Neuronal stem cell (in vitro differentiated cells): ENCODE measurements around the gene GABARAP.
A peak's percentile ranks its signal among the peaks of the same experiment; 100 is the strongest.

Experiments
- DNase-seq: peaks from one replicate; pipeline ENCODE4 v3.0.0-alpha.2; 2013; ENCODE audit warnings: low spot score
- H2AFZ ChIP-seq: one replicate; pipeline ENCODE4 v1.6.1; 2013; ENCODE audit warnings: mild to moderate bottlenecking, low read length, inconsistent platforms
- H2AK5ac ChIP-seq: 2 replicates; pipeline ENCODE4 v1.6.1; 2013; ENCODE audit warnings: low read depth, mild to moderate bottlenecking, inconsistent platforms, low read length, moderate library complexity, mixed read lengths
- H2BK120ac ChIP-seq: 2 replicates; pipeline ENCODE4 v1.6.1; 2013; ENCODE audit warnings: low read depth, mild to moderate bottlenecking, inconsistent platforms, low read length, moderate library complexity, mixed read lengths
- H2BK12ac ChIP-seq: one replicate; pipeline ENCODE4 v1.6.1; 2013; ENCODE audit warnings: low read length, inconsistent platforms
- H2BK15ac ChIP-seq: 2 replicates; pipeline ENCODE4 v1.6.1; 2013; ENCODE audit warnings: mild to moderate bottlenecking, low read length, inconsistent platforms, mixed read lengths
- H2BK5ac ChIP-seq: one replicate; pipeline ENCODE4 v1.6.1; 2013; ENCODE audit warnings: inconsistent platforms, mild to moderate bottlenecking, low read length, moderate library complexity
- H3K14ac ChIP-seq: one replicate; pipeline ENCODE4 v1.6.1; 2013; ENCODE audit warnings: low read length, inconsistent platforms
- H3K18ac ChIP-seq: 2 replicates; pipeline ENCODE4 v1.6.1; 2013; ENCODE audit warnings: low read length, inconsistent platforms
- H3K23ac ChIP-seq: 2 replicates; pipeline ENCODE4 v1.6.1; 2013; ENCODE audit warnings: low read depth, mild to moderate bottlenecking, mixed read lengths, low read length, inconsistent platforms; ENCODE audit not compliant: poor library complexity
- H3K27ac ChIP-seq: replicated peaks from 3 replicates; pipeline ENCODE4 v1.5.1; 2013; ENCODE audit warnings: low read length, inconsistent platforms
- H3K27me3 ChIP-seq, 3 experiments: 2 replicates each; pipeline ENCODE4 v1.6.1; 2013; ENCODE audit warnings: low read length in 3 of 3, mild to moderate bottlenecking in 2 of 3, inconsistent platforms in 1 of 3, low read depth in 1 of 3, mixed read lengths in 1 of 3, moderate library complexity in 1 of 3; ENCODE audit not compliant: control insufficient read depth in 3 of 3, insufficient read depth in 3 of 3
- H3K36me3 ChIP-seq, 2 donors: replicated peaks in 1 of 2; 2 replicates each; pipeline ENCODE4 v1.6.1; 2013; ENCODE audit warnings: low read length in 2 of 2; ENCODE audit not compliant: control insufficient read depth in 2 of 2, insufficient read depth in 2 of 2
- H3K4ac ChIP-seq: 2 replicates; pipeline ENCODE4 v1.6.1; 2013; ENCODE audit warnings: inconsistent platforms, mild to moderate bottlenecking, low read length, moderate library complexity
- H3K4me1 ChIP-seq, 2 donors: 1 replicate in 1 of 2; 2 replicates in 1 of 2; pipeline ENCODE4 v1.6.1; 2013; ENCODE audit warnings: low read length in 2 of 2, low read depth in 1 of 2; ENCODE audit not compliant: control insufficient read depth in 2 of 2, insufficient read depth in 1 of 2
- H3K4me2 ChIP-seq: one replicate; pipeline ENCODE4 v1.6.1; 2013; ENCODE audit warnings: mild to moderate bottlenecking, low read length, inconsistent platforms; ENCODE audit not compliant: insufficient read depth, poor library complexity, severe bottlenecking
- H3K4me3 ChIP-seq, 2 donors: 2 replicates each; pipeline ENCODE4 v1.5.1; 2013; ENCODE audit warnings: low read length in 2 of 2, mild to moderate bottlenecking in 2 of 2, inconsistent platforms in 1 of 2, moderate library complexity in 1 of 2
- H3K79me1 ChIP-seq: one replicate; pipeline ENCODE4 v1.6.1; 2013; ENCODE audit warnings: low read depth, mild to moderate bottlenecking, inconsistent platforms, low read length, moderate library complexity
- H3K9ac ChIP-seq: one replicate; pipeline ENCODE4 v1.6.1; 2013; ENCODE audit warnings: mild to moderate bottlenecking, low read depth, low read length, inconsistent platforms; ENCODE audit not compliant: poor library complexity
- H3K9me3 ChIP-seq, 2 donors: replicated peaks in 1 of 2; 2 replicates each; pipeline versions ENCODE3 to v1.6.1; 2013; ENCODE audit warnings: low read length in 2 of 2, mild to moderate bottlenecking in 2 of 2, inconsistent platforms in 1 of 2, low read depth in 1 of 2, mixed read lengths in 1 of 2, moderate library complexity in 1 of 2; ENCODE audit not compliant: control insufficient read depth in 2 of 2, insufficient read depth in 1 of 2
- H4K8ac ChIP-seq: one replicate; pipeline ENCODE4 v1.6.1; 2013; ENCODE audit warnings: low read depth, mild to moderate bottlenecking, inconsistent platforms, low read length, moderate library complexity
- H4K91ac ChIP-seq: one replicate; pipeline ENCODE4 v1.6.1; 2013; ENCODE audit warnings: low read length, low read depth, mild to moderate bottlenecking, inconsistent platforms; ENCODE audit not compliant: poor library complexity
- WGBS, 2 donors: extraction: QIAGEN DNeasy Blood & Tissue Kit; methylation state at CpG; one replicate each; pipeline ENCODE4 v1.1.7; 2013; ENCODE audit warnings: missing lambda C conversion rate in 2 of 2, mixed read lengths in 1 of 2; ENCODE audit not compliant: insufficient read length in 2 of 2, insufficient replicate concordance in 1 of 2; ENCODE audit errors: extremely low coverage in 2 of 2; 5-methylcytosine and 5-hydroxymethylcytosine counted together

Gene GABARAP

DNA sequence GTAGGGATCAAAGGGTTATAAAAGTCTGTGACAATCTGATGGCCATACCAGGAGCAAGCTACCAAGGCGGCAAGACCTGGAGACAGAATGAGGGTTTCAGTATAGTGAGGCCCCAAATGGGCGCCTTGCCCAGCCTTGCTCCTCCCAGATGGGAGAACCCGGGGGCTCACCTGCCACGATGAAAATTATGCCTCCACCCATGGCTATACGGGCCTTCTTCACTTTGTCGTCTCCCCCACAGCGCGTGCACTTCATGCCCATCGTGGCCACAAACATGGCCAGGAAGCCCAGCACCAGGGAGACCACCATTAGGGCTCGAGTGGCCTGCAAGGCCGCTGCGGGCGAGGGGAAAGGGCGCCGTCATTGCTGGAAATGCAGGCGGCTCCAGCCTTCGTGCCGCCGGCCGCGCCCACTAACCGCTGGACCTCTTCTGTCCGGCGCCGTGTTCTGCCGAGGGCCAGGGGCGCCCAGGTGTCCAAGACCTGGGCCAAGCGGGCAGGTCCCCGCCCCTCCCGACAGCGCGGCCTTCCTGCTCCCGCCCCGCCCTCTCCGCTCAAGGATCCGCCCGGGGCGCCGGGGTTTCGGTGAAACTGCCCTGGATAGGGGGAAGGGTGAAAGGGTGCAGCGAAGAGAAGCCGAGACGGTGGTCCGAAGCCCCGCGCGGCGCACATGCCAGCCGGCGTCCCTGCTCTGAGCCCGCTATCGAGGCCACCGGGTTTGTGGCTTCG is 18.6 kb upstream of the GABARAP start:
- Histone ChIP-seq H3K4me2 (peak overlapping the region; percentile 89), H3K79me1 (peaks cover 5% of the 10 kb centered on the region), H3K36me3 (peaks cover 20 to 49% of the 10 kb centered on the region in 2 donors), H4K91ac (peak overlapping the region; percentile 96), H4K8ac (no peak overlapping the region), H3K4ac (peak overlapping the region; percentile 53), H2BK15ac (peak overlapping the region; percentile 94), H2AFZ (peak overlapping the region; percentile 55), H3K14ac (peak overlapping the region; percentile 84), H2BK5ac (no peak overlapping the region), H2BK12ac (no peak overlapping the region), H3K18ac (peak overlapping the region; percentile 92), H3K4me3 (peak overlapping the region in 1 of 2 donors; percentile 73), H3K9ac (peak overlapping the region; percentile 60), H3K4me1 (peaks cover 7 to 11% of the 10 kb centered on the region in 2 donors), H3K27me3 (peaks cover 20 to 45% (median 44%) of the 10 kb centered on the region in 3 experiments), H3K27ac (no peak overlapping the region), H3K23ac (peak overlapping the region; percentile 91), H2BK120ac (no peak overlapping the region), H3K9me3 (no peaks in the 10 kb centered on the region), H2AK5ac (peak overlapping the region; percentile 88)
- no peak for DNase-seq
- WGBS, 2 donors: no CpG with 5 or more reads among the region's 54 CpGs

DNA sequence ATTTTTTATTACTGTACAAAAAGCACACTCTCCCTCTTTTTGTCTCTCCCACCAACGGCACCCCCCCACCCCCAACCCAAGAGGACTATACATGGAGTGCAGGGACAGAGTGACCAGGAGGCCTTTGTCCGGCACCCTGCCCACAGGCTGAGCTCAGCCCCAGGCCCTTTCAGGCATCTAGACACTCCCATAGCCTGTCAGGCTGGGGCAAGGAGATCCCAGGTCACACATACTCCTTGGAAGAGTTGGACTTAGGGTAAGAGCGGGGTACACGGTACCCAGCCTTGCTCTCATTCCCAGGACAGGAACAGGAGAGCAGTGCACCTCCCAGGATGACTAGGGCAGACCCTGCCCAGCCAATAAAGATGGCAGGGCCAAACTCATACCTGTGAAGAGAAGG is 17.9 kb upstream of the GABARAP start:
- peaks cover 20 to 55% of the 10 kb centered on the region in 2 donors for H3K36me3 ChIP-seq
- no peak overlapping the region for H3K27ac ChIP-seq
- no peak for DNase-seq
- no peaks in the 10 kb centered on the region for H3K9me3 ChIP-seq
- H4K8ac ChIP-seq: no peak overlapping the region
- H2BK15ac ChIP-seq: no peak overlapping the region
- no peak overlapping the region for H4K91ac ChIP-seq
- peaks cover 5% of the 10 kb centered on the region for H3K79me1 ChIP-seq
- peak overlapping the region; percentile 88 for H2AK5ac ChIP-seq
- H3K4me3 ChIP-seq: no peak overlapping the region
- H3K4me2 ChIP-seq: no peak overlapping the region
- peaks cover 7 to 11% of the 10 kb centered on the region in 2 donors for H3K4me1 ChIP-seq
- H3K18ac ChIP-seq: no peak overlapping the region
- H3K9ac ChIP-seq: no peak overlapping the region
- H3K27me3 ChIP-seq: peaks cover 20 to 45% (median 44%) of the 10 kb centered on the region in 3 experiments
- no peak overlapping the region for H2BK12ac ChIP-seq
- no peak overlapping the region for H3K14ac ChIP-seq
- no peak overlapping the region for H2BK120ac ChIP-seq
- no peak overlapping the region for H3K23ac ChIP-seq
- no peak overlapping the region for H2BK5ac ChIP-seq
- no CpG with 5 or more reads among the region's 4 CpGs for WGBS, 2 donors
- no peak overlapping the region for H3K4ac ChIP-seq
- no peak overlapping the region for H2AFZ ChIP-seq

DNA sequence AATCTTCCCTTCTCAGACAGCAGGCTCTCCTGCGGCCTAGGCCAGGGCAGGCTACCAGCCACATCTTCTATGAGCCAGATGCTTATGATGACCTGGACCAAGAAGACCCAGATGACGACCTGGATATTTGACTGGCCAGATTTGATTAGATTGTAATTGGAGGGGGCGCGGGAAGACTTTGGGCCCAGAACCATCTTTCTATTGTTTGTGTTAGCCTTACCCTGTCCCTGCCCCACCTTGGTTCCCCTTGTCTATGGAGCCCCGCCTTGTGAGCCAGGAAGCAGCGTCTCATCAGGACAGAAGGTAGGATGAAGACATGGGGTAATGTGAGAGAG is 17.3 kb upstream of the GABARAP start:
- H2AFZ ChIP-seq: no peak overlapping the region
- no peak overlapping the region for H3K23ac ChIP-seq
- H3K4ac ChIP-seq: no peak overlapping the region
- H3K4me1 ChIP-seq: peaks cover 7 to 11% of the 10 kb centered on the region in 2 donors
- no peak overlapping the region for H4K8ac ChIP-seq
- no peak overlapping the region for H2AK5ac ChIP-seq
- no peak overlapping the region for H3K4me3 ChIP-seq
- H2BK12ac ChIP-seq: no peak overlapping the region
- H3K36me3 ChIP-seq: peaks cover 23 to 61% of the 10 kb centered on the region in 2 donors
- H3K9me3 ChIP-seq: no peaks in the 10 kb centered on the region
- no peak overlapping the region for H3K14ac ChIP-seq
- H3K9ac ChIP-seq: no peak overlapping the region
- no peak overlapping the region for H3K18ac ChIP-seq
- H3K4me2 ChIP-seq: no peak overlapping the region
- no peak overlapping the region for H2BK120ac ChIP-seq
- H4K91ac ChIP-seq: no peak overlapping the region
- no peak overlapping the region for H2BK5ac ChIP-seq
- H3K27me3 ChIP-seq: peaks cover 20 to 44% (median 43%) of the 10 kb centered on the region in 3 experiments
- DNase-seq: no peak
- no peak overlapping the region for H2BK15ac ChIP-seq
- no peak overlapping the region for H3K27ac ChIP-seq
- H3K79me1 ChIP-seq: peaks cover 5% of the 10 kb centered on the region
- no CpG with 5 or more reads among the region's 6 CpGs for WGBS, 2 donors

- Histone ChIP-seq H3K27ac (no peak overlapping the region), H3K79me1 (peaks cover 5% of the 10 kb centered on the region), H3K9me3 (no peaks in the 10 kb centered on the region), H3K27me3 (peaks cover 20 to 39% (median 39%) of the 10 kb centered on the region in 3 experiments), H4K91ac (no peak overlapping the region), H2AK5ac (no peak overlapping the region), H3K4me1 (peaks cover 7 to 11% of the 10 kb centered on the region in 2 donors), H3K36me3 (peaks cover 23 to 67% of the 10 kb centered on the region in 2 donors), H4K8ac (no peak overlapping the region), H3K4me2 (no peak overlapping the region), H2AFZ (no peak overlapping the region), H2BK5ac (no peak overlapping the region), H3K18ac (no peak overlapping the region), H3K14ac (no peak overlapping the region), H3K4ac (no peak overlapping the region), H3K23ac (no peak overlapping the region), H2BK15ac (no peak overlapping the region), H2BK12ac (no peak overlapping the region), H2BK120ac (no peak overlapping the region), H3K9ac (no peak overlapping the region), H3K4me3 (no peak overlapping the region)
- no CpG with 5 or more reads among the region's 7 CpGs for WGBS, 2 donors
- no peak for DNase-seq
These were observed 16.7 kb upstream of the GABARAP start for GRCh38 chr17:7258731-7259554.
